Daoy (cell line): ENCODE results near the gene CENATAC. TPM values are rescaled to one million over a fixed set of nuclear protein-coding genes. Genes with fewer than 3 reads are reported as not detected.
"Not testable (repeated sequence)": the region's sequence is repeated elsewhere in the genome, so short reads cannot be mapped to it uniquely, and the experiment has no call there.

Experiments
- DNase-seq: peaks from one replicate; pipeline ENCODE4 v3.0.0-alpha.2; 2015; ENCODE audit warnings: low read depth
- total RNA-seq: library from RNA; depleted of rRNA; stranded (reverse); fragments of >200 nt; shearing (Covaris generic); gene quantifications from 2 replicates; pipeline ENCODE4 v1.2.3, GENCODE V29; 2014; rRNA removed

The CENATAC gene
- total RNA-seq, 1 experiment from 2014 or later: 27.3 TPM

DNA sequence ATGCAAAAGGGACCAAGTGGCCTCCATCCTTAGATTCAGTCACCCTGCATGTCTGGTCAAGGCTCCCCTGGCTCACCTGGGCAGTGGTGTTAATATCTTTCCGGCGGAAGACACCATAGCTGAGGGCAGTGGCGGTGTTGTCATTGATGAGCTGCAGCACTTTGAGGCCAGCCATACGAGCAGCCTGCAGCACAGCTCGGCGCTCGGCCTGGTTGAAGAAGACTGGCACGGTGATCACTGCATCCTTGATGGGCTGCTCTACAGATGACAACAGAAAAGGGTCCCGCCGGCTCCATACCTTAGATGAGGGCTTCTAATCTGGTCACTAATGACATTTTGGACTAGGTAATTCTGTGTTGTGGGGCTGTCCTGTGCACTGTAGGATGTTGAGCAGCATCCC, 56.5 kb downstream of the CENATAC start:
- no peak for DNase-seq

GRCh38 chr11:119055901-119056300, 58.0 kb downstream of the CENATAC start:
- peak; percentile 17 for DNase-seq

DNA sequence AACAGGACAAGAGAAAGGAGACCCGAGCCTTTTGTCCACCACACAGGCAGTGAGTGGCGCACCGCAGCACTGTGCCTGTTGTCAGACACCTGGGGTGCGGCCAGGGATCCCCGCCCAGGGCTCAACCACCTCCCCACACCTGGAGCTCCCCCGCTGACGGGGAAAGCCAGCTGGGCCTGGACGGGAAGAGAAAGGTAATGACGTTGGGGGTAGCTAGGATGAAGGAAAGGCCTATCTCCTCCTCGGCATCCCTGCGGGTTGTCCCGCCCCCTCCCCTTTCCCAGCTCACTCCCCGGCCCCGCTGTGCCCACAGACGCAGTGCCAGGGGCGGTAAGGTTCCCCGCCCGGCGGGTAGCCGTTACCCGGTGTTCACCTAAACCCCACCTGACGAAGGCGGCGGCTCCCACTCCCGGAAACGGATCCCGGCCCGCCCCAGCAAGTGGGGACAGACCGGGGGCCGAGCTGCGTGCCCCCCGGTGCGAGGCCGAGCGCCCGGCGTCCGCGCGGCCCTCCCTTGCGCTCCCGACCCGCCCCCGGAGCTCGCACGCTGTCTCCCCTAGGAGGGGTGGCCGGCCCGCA, 58.6 kb downstream of the CENATAC start:
- peak; percentile 16 for DNase-seq

DNA sequence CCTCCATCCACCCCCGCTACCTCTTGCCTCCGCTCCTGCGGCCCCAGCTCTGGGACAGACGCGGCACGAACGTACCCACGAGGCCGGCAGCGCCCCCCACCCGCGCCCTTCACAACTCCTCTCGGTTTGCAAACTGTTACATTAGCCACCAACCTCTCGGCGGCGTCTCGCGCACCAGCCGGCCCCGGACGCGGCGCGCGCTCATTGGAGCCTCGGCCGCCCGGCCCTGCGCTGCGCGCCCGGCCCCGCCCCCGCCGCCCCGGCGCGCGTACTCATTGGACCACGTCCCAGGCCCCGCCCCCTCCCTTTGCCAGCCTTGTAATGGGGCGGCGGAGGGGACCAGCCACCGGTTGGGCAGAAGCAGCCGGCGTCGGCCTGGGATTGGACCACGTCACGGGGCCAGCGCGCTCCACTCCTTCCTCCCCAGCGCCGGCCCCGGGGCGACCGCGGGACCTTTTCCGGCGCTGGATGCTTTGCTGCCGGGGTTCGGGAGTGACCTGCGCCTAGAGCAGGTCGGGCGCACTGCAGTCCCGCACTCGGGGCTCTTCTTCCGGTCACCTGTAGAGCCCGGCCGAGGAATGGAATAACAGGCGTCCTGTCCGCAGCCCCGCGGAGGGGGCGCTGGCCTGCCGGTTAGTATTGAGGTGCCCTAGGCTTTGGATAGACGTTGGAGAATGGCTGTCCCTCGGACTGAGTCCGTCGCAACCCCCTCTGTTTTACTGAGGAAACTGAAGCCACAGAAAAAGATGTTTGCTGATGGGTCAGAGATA, 59.2 kb downstream of the CENATAC start, which contains the start of gene HYOU1:
Gene HYOU1, minus strand, starts transcription at position 206 of the 770 bp plus-strand sequence. CDS start 1,045 bp downstream, outside the sequence.
- peak; percentile 98 for DNase-seq

DNA sequence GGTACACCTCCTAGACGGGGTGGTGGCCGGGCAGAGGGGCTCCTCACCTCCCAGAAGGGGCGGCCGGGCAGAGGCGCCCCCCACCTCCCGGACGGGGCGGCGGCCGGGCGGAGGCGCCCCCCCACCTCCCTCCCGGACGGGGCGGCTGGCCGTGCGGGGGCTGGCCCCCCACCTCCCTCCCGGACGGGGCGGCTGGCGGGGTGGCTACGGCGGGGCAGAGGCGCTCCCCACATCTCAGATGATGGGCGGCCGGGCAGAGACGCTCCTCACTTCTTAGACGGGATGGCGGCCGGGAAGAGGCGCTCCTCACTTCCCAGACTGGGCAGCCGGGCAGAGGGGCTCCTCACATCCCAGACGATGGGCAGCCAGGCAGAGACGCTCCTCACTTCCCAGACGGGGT, 61.2 kb downstream of the CENATAC start:
- not testable (repeated sequence) for DNase-seq

- DNase-seq: no peak
Observed at GRCh38 chr11:119061256-119061655, 63.3 kb downstream of the CENATAC start.

DNA sequence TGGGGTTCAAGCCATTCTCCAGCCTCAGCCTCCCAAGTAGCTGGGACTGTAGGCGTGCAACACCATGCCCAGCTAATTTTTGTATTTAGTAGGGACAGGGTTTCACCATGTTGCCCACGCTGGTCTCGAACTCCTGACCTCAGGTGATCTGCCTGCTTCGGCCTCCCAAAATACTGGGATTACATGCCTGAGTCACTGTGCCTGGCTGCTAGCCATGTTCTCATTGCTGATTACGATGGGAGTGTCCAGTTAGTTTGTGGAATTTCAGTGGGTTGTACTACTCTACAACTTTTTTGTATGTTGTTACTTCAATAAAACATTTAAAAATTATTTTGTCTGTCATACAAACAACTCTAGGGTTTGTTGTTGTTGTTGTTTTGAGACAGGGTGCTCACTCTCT, 64.8 kb downstream of the CENATAC start:
- peak; percentile 54 for DNase-seq

GRCh38 chr11:119065369-119065768, 67.4 kb downstream of the CENATAC start:
- peak; percentile 29 for DNase-seq

Other genes starting within 250 kb of the CENATAC start
- gene DDX6, start 207.0 kb upstream of the CENATAC start, total RNA-seq: 42.1 and 46.7 TPM in 2 replicates
- not detected in 2 replicates for gene CXCR5, start 114.2 kb upstream of the CENATAC start, total RNA-seq
- 3.9 and 5.4 TPM in 2 replicates for gene BCL9L, start 72.2 kb upstream of the CENATAC start, total RNA-seq
- not detected in 2 replicates for gene UPK2, start 41.8 kb upstream of the CENATAC start, total RNA-seq
- not detected in 2 replicates for gene FOXR1, start 26.4 kb upstream of the CENATAC start, total RNA-seq
- gene RPS25, start 20.2 kb downstream of the CENATAC start, total RNA-seq: 1,318 and 1,710 TPM in 2 replicates
- gene TRAPPC4, start 20.6 kb downstream of the CENATAC start, total RNA-seq: 102 and 110 TPM in 2 replicates
- gene SLC37A4, start 32.7 kb downstream of the CENATAC start, total RNA-seq: 12.7 and 18.9 TPM in 2 replicates
- 172 and 186 TPM in 2 replicates for gene HYOU1, start 59.1 kb downstream of the CENATAC start, total RNA-seq
- 10.3 and 13.2 TPM in 2 replicates for gene VPS11, start 69.7 kb downstream of the CENATAC start, total RNA-seq
- 2.0 and 6.0 TPM in 2 replicates for gene HMBS, start 86.7 kb downstream of the CENATAC start, total RNA-seq
- gene DPAGT1, start 103.7 kb downstream of the CENATAC start, total RNA-seq: 32.0 and 38.3 TPM in 2 replicates
- 1.7 and 10.6 TPM in 2 replicates for gene C2CD2L, start 109.2 kb downstream of the CENATAC start, total RNA-seq
- gene HINFP, start 123.4 kb downstream of the CENATAC start, total RNA-seq: 14.4 and 28.8 TPM in 2 replicates
- gene ABCG4, start 150.9 kb downstream of the CENATAC start, total RNA-seq: not detected in 2 replicates
- gene NLRX1, start 170.6 kb downstream of the CENATAC start, total RNA-seq: 4.3 and 9.7 TPM in 2 replicates
- gene NHERF4, start 187.3 kb downstream of the CENATAC start, total RNA-seq: not detected in 2 replicates
- gene CBL, start 208.2 kb downstream of the CENATAC start, total RNA-seq: 7.3 and 11.1 TPM in 2 replicates